WI38 (cell line): ENCODE results near the gene GNAZ.

Experiments used
- H3K4me3 ChIP-seq: 2 replicates; pipeline ENCODE4 v1.5.1; 2011; ENCODE audit warnings: low read depth, mild to moderate bottlenecking, control low read depth, low read length
- CTCF ChIP-seq: IDR thresholded peaks from 2 replicates; pipeline ENCODE4 v1.5.1; 2012; ENCODE audit warnings: low read depth, mild to moderate bottlenecking, control low read depth, low read length

The GNAZ gene

GRCh38 chr22:23107487-23108248 lies 37.3 kb downstream of the GNAZ start:
- H3K4me3 ChIP-seq = no peak overlapping the region
- no peak for TF ChIP-seq CTCF

GRCh38 chr22:23108249-23109078 lies 38.1 kb downstream of the GNAZ start:
- H3K4me3 ChIP-seq = no peak overlapping the region
- no peak for TF ChIP-seq CTCF

DNA sequence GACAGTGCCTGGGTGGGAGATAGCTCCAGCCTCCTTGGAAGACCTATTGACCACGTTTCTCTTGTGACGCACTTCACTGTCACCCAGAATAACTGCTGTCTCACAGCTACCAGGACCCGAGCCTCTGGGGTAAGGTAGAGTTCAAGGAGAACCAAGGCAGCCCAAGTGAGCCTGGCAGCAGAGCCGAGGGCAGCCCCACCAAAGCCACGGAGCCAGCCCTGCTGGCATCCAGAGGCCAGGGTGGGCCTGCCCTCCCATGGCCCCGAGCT lies 38.7 kb downstream of the GNAZ start:
- no peak for TF ChIP-seq CTCF
- no peak overlapping the region for H3K4me3 ChIP-seq

- H3K4me3 ChIP-seq = no peak overlapping the region
- TF ChIP-seq CTCF = no peak
Observed at GRCh38 chr22:23109441-23109978, 39.2 kb downstream of the GNAZ start.

GRCh38 chr22:23110190-23110921 lies 40.0 kb downstream of the GNAZ start:
- no peak for TF ChIP-seq CTCF
- no peak overlapping the region for H3K4me3 ChIP-seq

GRCh38 chr22:23110922-23111527 lies 40.7 kb downstream of the GNAZ start:
- no peak overlapping the region for H3K4me3 ChIP-seq
- TF ChIP-seq CTCF = no peak
